Measurements from ENCODE around the gene NXPE3. TPM values are rescaled to one million over a fixed set of nuclear protein-coding genes. Genes with fewer than 3 reads are reported as not detected.
A peak's percentile ranks its signal among the peaks of the same experiment; 100 is the strongest.

Gene NXPE3
- polyA plus RNA-seq, 3 donors: 14.6 to 35.8 (median 19.8) TPM

DNA sequence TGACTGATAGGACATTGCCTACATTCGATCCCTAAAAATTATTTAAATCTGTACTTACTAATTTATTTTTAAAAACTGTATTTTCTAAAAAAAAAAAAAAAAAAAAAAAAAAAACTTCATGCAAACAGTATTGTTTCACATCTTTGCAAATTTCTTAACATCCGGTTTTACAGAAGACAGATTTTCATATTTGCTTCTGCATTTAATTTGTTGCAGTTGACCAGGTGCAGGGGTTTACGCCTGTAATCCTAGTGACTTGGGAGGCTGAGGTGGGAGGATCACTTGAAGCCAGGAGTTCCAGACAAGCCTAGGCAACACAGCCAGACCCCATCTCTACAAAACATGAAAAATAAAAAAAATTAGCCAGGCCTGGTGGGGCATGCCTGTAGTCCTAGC, 63.9 kb downstream of the NXPE3 start:
- no peak overlapping the region for H3K4me3 ChIP-seq (replicated peaks in 1 of 3; ENCODE audit: low read depth in 2 of 3, low read length in 3 of 3)
- no CpG with 5 or more reads among the region's 3 CpGs for WGBS (ENCODE audit: insufficient coverage)
- Mint-ChIP-seq H3K4me3 (no peak overlapping the region), H3K27me3 (ENCODE audit: low read depth in 3 of 3) (no peaks in the 10 kb centered on the region), H3K27ac (peak overlapping the region; percentile 50 to 92 (median 84)), H3K36me3 (peaks cover 0 to 4% of the 10 kb centered on the region in 2 donors), H3K4me1 (peaks cover 49% of the 10 kb centered on the region), H3K9me3 (no peaks in the 10 kb centered on the region)
- DNase-seq: no peak
- no peak overlapping the region for H3K9ac ChIP-seq (ENCODE audit: insufficient read depth, low read length, poor library complexity, severe bottlenecking)
- no peak overlapping the region for H2AFZ ChIP-seq (ENCODE audit: insufficient read depth, low read depth, low read length, poor library complexity, severe bottlenecking)
- H3K9me3 ChIP-seq (replicated peaks in 1 of 2; ENCODE audit: control insufficient read depth in 1 of 2, insufficient read depth in 1 of 2, low read length in 2 of 2): no peaks in the 10 kb centered on the region
- intact Hi-C loops (cut with micrococcal nuclease): loop anchor here in 1 of 2 donors (10.0 kb wide), 1 partner anchor 182 kb away; no protein-coding TSS in a partner anchor
- H3K36me3 ChIP-seq (replicated peaks in 1 of 2; ENCODE audit: control insufficient read depth in 1 of 2, insufficient read depth in 2 of 2, low read length in 2 of 2): no peaks in the 10 kb centered on the region
- peaks cover 46 to 56% of the 10 kb centered on the region in 2 donors for H3K4me1 ChIP-seq (ENCODE audit: control insufficient read depth in 1 of 2, insufficient read depth in 2 of 2, low read length in 2 of 2)
- peaks cover 7% of the 10 kb centered on the region for H3K79me2 ChIP-seq (ENCODE audit: insufficient read depth, low read length)
- no peaks in the 10 kb centered on the region for H4K20me1 ChIP-seq (ENCODE audit: insufficient read depth, low read length)
- peak overlapping the region; percentile 9 to 49 for H3K27ac ChIP-seq (ENCODE audit: low read depth in 1 of 2, low read length in 2 of 2)
- TF ChIP-seq, protein P1, sequence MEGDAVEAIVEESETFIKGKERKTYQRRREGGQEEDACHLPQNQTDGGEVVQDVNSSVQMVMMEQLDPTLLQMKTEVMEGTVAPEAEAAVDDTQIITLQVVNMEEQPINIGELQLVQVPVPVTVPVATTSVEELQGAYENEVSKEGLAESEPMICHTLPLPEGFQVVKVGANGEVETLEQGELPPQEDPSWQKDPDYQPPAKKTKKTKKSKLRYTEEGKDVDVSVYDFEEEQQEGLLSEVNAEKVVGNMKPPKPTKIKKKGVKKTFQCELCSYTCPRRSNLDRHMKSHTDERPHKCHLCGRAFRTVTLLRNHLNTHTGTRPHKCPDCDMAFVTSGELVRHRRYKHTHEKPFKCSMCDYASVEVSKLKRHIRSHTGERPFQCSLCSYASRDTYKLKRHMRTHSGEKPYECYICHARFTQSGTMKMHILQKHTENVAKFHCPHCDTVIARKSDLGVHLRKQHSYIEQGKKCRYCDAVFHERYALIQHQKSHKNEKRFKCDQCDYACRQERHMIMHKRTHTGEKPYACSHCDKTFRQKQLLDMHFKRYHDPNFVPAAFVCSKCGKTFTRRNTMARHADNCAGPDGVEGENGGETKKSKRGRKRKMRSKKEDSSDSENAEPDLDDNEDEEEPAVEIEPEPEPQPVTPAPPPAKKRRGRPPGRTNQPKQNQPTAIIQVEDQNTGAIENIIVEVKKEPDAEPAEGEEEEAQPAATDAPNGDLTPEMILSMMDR (IDR thresholded peaks at IDR 0.05): no peak
- H3K27me3 ChIP-seq (ENCODE audit: control insufficient read depth in 2 of 2, insufficient read depth in 2 of 2, low read length in 2 of 2): no peaks in the 10 kb centered on the region
- H3K4me2 ChIP-seq (replicated peaks; ENCODE audit: extremely low read depth, low read length, poor library complexity, severe bottlenecking): no peak overlapping the region

DNA sequence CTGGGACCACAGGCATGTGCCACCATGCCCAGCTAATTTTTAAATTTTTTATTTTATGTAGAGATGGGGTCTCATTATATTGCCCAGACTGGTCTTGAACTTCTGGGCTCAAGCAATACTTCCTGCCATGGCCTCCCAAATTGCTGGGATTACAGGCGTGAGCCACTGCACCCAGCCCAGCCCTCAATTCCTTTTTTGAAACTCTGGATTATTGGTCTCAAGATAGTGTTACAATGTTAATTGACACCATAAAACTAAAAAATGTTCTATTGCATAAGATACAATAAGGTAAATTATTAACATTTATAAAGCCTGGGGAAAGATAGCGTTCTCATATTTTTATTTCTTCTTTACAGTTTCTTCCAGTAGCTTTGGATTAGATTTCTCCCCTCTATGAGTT, 66.4 kb downstream of the NXPE3 start:
- H3K27me3 ChIP-seq (ENCODE audit: control insufficient read depth in 2 of 2, insufficient read depth in 2 of 2, low read length in 2 of 2): no peaks in the 10 kb centered on the region
- no peak overlapping the region for H2AFZ ChIP-seq (ENCODE audit: insufficient read depth, low read depth, low read length, poor library complexity, severe bottlenecking)
- TF ChIP-seq, protein P1 (IDR thresholded peaks at IDR 0.05): no peak
- peaks cover 43 to 49% of the 10 kb centered on the region in 2 donors for H3K4me1 ChIP-seq (ENCODE audit: control insufficient read depth in 1 of 2, insufficient read depth in 2 of 2, low read length in 2 of 2)
- Mint-ChIP-seq H3K4me1 (peaks cover 44% of the 10 kb centered on the region), H3K27me3 (ENCODE audit: low read depth in 3 of 3) (no peaks in the 10 kb centered on the region), H3K9me3 (peaks cover 0 to 4% (median 0%) of the 10 kb centered on the region in 7 donors), H3K4me3 (no peak overlapping the region), H3K36me3 (peaks cover 1 to 3% of the 10 kb centered on the region in 2 donors), H3K27ac (peak overlapping the region in 1 of 7 donors; percentile 41)
- peaks cover 11% of the 10 kb centered on the region for H4K20me1 ChIP-seq (ENCODE audit: insufficient read depth, low read length)
- H3K9me3 ChIP-seq (replicated peaks in 1 of 2; ENCODE audit: control insufficient read depth in 1 of 2, insufficient read depth in 1 of 2, low read length in 2 of 2): no peaks in the 10 kb centered on the region
- H3K4me3 ChIP-seq (replicated peaks in 1 of 3; ENCODE audit: low read depth in 2 of 3, low read length in 3 of 3): no peak overlapping the region
- no peak overlapping the region for H3K4me2 ChIP-seq (replicated peaks; ENCODE audit: extremely low read depth, low read length, poor library complexity, severe bottlenecking)
- intact Hi-C loops (cut with micrococcal nuclease): loop anchor here (5.0 to 10.0 kb wide), 2 partner anchors 33 to 179 kb away; no protein-coding TSS in a partner anchor
- no peak overlapping the region for H3K27ac ChIP-seq (ENCODE audit: low read depth in 1 of 2, low read length in 2 of 2)
- no peak overlapping the region for H3K9ac ChIP-seq (ENCODE audit: insufficient read depth, low read length, poor library complexity, severe bottlenecking)
- DNase-seq: no peak
- no peaks in the 10 kb centered on the region for H3K36me3 ChIP-seq (replicated peaks in 1 of 2; ENCODE audit: control insufficient read depth in 1 of 2, insufficient read depth in 2 of 2, low read length in 2 of 2)
- peaks cover 29% of the 10 kb centered on the region for H3K79me2 ChIP-seq (ENCODE audit: insufficient read depth, low read length)
- no CpG with 5 or more reads among the region's 2 CpGs for WGBS (ENCODE audit: insufficient coverage)

All from CD14-positive monocyte (primary cell).